Mesothelial cell of epicardium (in vitro differentiated cells): ENCODE data around the gene TCL1B. TPM values are rescaled to one million over a fixed set of nuclear protein-coding genes. Genes with fewer than 3 reads are reported as not detected.

ENCODE experiments used
- DNase-seq, 2 experiments: peaks; one replicate each; pipeline ENCODE4 v3.0.0; 2021; ENCODE audit warnings: low spot score in 2 of 2; ENCODE audit not compliant: unreplicated experiment in 2 of 2
- H3K27ac Mint-ChIP-seq: 2 replicates; pipeline ENCODE4 v1.8.0; 2021; ENCODE audit warnings: mixed read lengths
- H3K27me3 Mint-ChIP-seq: 2 replicates; pipeline ENCODE4 v1.8.0; 2021; ENCODE audit warnings: low read depth, mixed read lengths
- H3K36me3 Mint-ChIP-seq: 2 replicates; pipeline ENCODE4 v1.8.0; 2021; ENCODE audit warnings: mixed read lengths
- H3K4me1 Mint-ChIP-seq: 2 replicates; pipeline ENCODE4 v1.8.0; 2021; ENCODE audit warnings: mixed read lengths
- H3K4me3 Mint-ChIP-seq: 2 replicates; pipeline ENCODE4 v1.8.0; 2021; ENCODE audit warnings: mild to moderate bottlenecking, moderate library complexity, mixed read lengths
- H3K9me3 Mint-ChIP-seq: 2 replicates; pipeline ENCODE4 v1.8.0; 2021; ENCODE audit warnings: mixed read lengths
- CTCF ChIP-seq: fragments of 200-600 bp; sonication (generic); IDR thresholded peaks from one replicate; pipeline ENCODE4 v1.5.0; 2021; ENCODE audit warnings: antibody characterized with exemption; ENCODE audit not compliant: unreplicated experiment
- total RNA-seq: library from RNA; stranded (reverse); gene quantifications from 3 replicates; pipeline ENCODE4 v1.2.1, GENCODE V29; 2021

The TCL1B gene
- total RNA-seq, 1 donor from 2014 or later: not detected

- TF ChIP-seq CTCF: no peak
- no peak overlapping the region for H3K4me3 Mint-ChIP-seq
- no peak for DNase-seq
- H3K4me1 Mint-ChIP-seq: peaks cover 32% of the 10 kb centered on the region
- H3K27ac Mint-ChIP-seq: no peak overlapping the region
- H3K36me3 Mint-ChIP-seq: no peaks in the 10 kb centered on the region
- no peaks in the 10 kb centered on the region for H3K9me3 Mint-ChIP-seq
- peaks cover 32% of the 10 kb centered on the region for H3K27me3 Mint-ChIP-seq
Measured at GRCh38 chr14:95697764-95698163, 11.5 kb downstream of the TCL1B start.

GRCh38 chr14:95698287-95698686, 12.1 kb downstream of the TCL1B start:
- H3K27me3 Mint-ChIP-seq: peaks cover 37% of the 10 kb centered on the region
- H3K4me3 Mint-ChIP-seq: no peak overlapping the region
- H3K36me3 Mint-ChIP-seq: no peaks in the 10 kb centered on the region
- no peak for TF ChIP-seq CTCF
- H3K9me3 Mint-ChIP-seq: peaks cover 3% of the 10 kb centered on the region
- H3K4me1 Mint-ChIP-seq: peaks cover 32% of the 10 kb centered on the region
- no peak for DNase-seq
- no peak overlapping the region for H3K27ac Mint-ChIP-seq

- no peak for DNase-seq
- H3K36me3 Mint-ChIP-seq: no peaks in the 10 kb centered on the region
- H3K27ac Mint-ChIP-seq: no peak overlapping the region
- peaks cover 32% of the 10 kb centered on the region for H3K4me1 Mint-ChIP-seq
- H3K9me3 Mint-ChIP-seq: peaks cover 3% of the 10 kb centered on the region
- peaks cover 43% of the 10 kb centered on the region for H3K27me3 Mint-ChIP-seq
- H3K4me3 Mint-ChIP-seq: no peak overlapping the region
- TF ChIP-seq CTCF: no peak
Measured at GRCh38 chr14:95699412-95699811, 13.2 kb downstream of the TCL1B start.

- no peak for TF ChIP-seq CTCF
Measured at GRCh38 chr14:95700221-95700976, 14.2 kb downstream of the TCL1B start.

GRCh38 chr14:95701846-95702221, 15.6 kb downstream of the TCL1B start:
- peak; percentile 66 to 80 for DNase-seq
- Mint-ChIP-seq H3K9me3 (peaks cover 3% of the 10 kb centered on the region), H3K36me3 (no peaks in the 10 kb centered on the region), H3K27ac (no peak overlapping the region), H3K27me3 (peaks cover 53% of the 10 kb centered on the region), H3K4me3 (no peak overlapping the region), H3K4me1 (peaks cover 32% of the 10 kb centered on the region)
- no peak for TF ChIP-seq CTCF

More at GRCh38 chr14:95700221-95700976, 14.2 kb downstream of the TCL1B start:
- Mint-ChIP-seq H3K27ac (no peak overlapping the region), H3K4me1 (peaks cover 32% of the 10 kb centered on the region), H3K4me3 (no peak overlapping the region), H3K27me3 (peaks cover 51% of the 10 kb centered on the region), H3K36me3 (no peaks in the 10 kb centered on the region), H3K9me3 (peaks cover 3% of the 10 kb centered on the region)
- no peak for DNase-seq
